Activated effector memory CD4-positive, alpha-beta T cell treated with anti-CD3 and anti-CD28 coated beads, Interleukin-2, amount 50 U/mL, for 16 hours (primary cell): ENCODE data around the gene GSK3B.
A peak's percentile ranks its signal among the peaks of the same experiment; 100 is the strongest.
"Not testable (repeated sequence)": the region's sequence is repeated elsewhere in the genome, so short reads cannot be mapped to it uniquely, and the experiment has no call there.

ENCODE experiments used
- DNase-seq: peaks from one replicate; pipeline ENCODE4 v3.0.0-alpha.2; 2020

GSK3B gene

GRCh38 chr3:119990888-119991287, 103.4 kb downstream of the GSK3B start:
- no peak for DNase-seq

- no peak for DNase-seq
Observed at GRCh38 chr3:119989981-119990655, 104.1 kb downstream of the GSK3B start.

GRCh38 chr3:119986812-119987211, 107.4 kb downstream of the GSK3B start:
- DNase-seq, result not testable (repeated sequence)

GRCh38 chr3:119981386-119981785, 112.9 kb downstream of the GSK3B start:
- DNase-seq, result no peak

- no peak for DNase-seq
Observed at GRCh38 chr3:119978554-119979208, 115.6 kb downstream of the GSK3B start.

GRCh38 chr3:119977353-119977752, 116.9 kb downstream of the GSK3B start:
- no peak for DNase-seq

- DNase-seq, result no peak
Observed at GRCh38 chr3:119976214-119976613, 118.0 kb downstream of the GSK3B start.

- no peak for DNase-seq
Observed at GRCh38 chr3:119974656-119975055, 119.6 kb downstream of the GSK3B start.

- DNase-seq, result no peak
Observed at GRCh38 chr3:119973018-119973646, 121.1 kb downstream of the GSK3B start.

GRCh38 chr3:119969759-119970158, 124.5 kb downstream of the GSK3B start:
- no peak for DNase-seq

GRCh38 chr3:119967353-119968006, 126.8 kb downstream of the GSK3B start:
- DNase-seq, result no peak

GRCh38 chr3:119965692-119966091, 128.6 kb downstream of the GSK3B start:
- no peak for DNase-seq

GRCh38 chr3:119964294-119964693, 130.0 kb downstream of the GSK3B start:
- no peak for DNase-seq

GRCh38 chr3:119955972-119956371, 138.3 kb downstream of the GSK3B start:
- no peak for DNase-seq

GRCh38 chr3:119950666-119951325, 143.5 kb downstream of the GSK3B start:
- DNase-seq, result no peak

GRCh38 chr3:119945291-119945690, 149.0 kb downstream of the GSK3B start:
- no peak for DNase-seq

GRCh38 chr3:119944091-119944490, 150.2 kb downstream of the GSK3B start:
- DNase-seq, result no peak

GRCh38 chr3:119939077-119939476, 155.2 kb downstream of the GSK3B start:
- no peak for DNase-seq

GRCh38 chr3:119937229-119937628, 157.0 kb downstream of the GSK3B start:
- DNase-seq, result peak; percentile 74

- no peak for DNase-seq
Observed at GRCh38 chr3:119934249-119934648, 160.0 kb downstream of the GSK3B start.

- DNase-seq, result no peak
Observed at GRCh38 chr3:119933207-119933606, 161.0 kb downstream of the GSK3B start.

GRCh38 chr3:119930286-119930685, 164.0 kb downstream of the GSK3B start:
- DNase-seq, result no peak

GRCh38 chr3:119927190-119927589, 167.1 kb downstream of the GSK3B start:
- DNase-seq, result no peak
